BJ (cell line): ENCODE measurements around the gene PRR23E. TPM values are rescaled to one million over a fixed set of nuclear protein-coding genes. Genes with fewer than 3 reads are reported as not detected.

Experiments used
- CTCF ChIA-PET: fragments of 350-600 bp; formaldehyde crosslinking; extraction: SDS; loops from one replicate; lab custom pipeline; 2021; ENCODE audit warnings: antibody characterized with exemption, inconsistent platforms; lab: Yijun Ruan, JAX
- POLR2A ChIA-PET: fragments of 300-600 bp; sonication (Branson Sonifier 250); formaldehyde crosslinking; extraction: SDS; loops from one replicate; lab custom pipeline; 2021; ENCODE audit warnings: antibody characterized with exemption; lab: Charles Lee
- DNase-seq: peaks from one replicate; pipeline ENCODE4 v3.0.0-alpha.2; 2011; ENCODE audit warnings: low read depth
- H3K27me3 ChIP-seq: 2 replicates; pipeline ENCODE4 v1.6.0; 2011; ENCODE audit warnings: low read length; ENCODE audit not compliant: control insufficient read depth, insufficient read depth
- H3K36me3 ChIP-seq: 2 replicates; pipeline ENCODE4 v1.5.1; 2011; ENCODE audit warnings: low read length; ENCODE audit not compliant: control insufficient read depth, insufficient read depth
- H3K4me3 ChIP-seq: 2 replicates; pipeline ENCODE4 v1.5.1; 2011; ENCODE audit warnings: low read depth, mild to moderate bottlenecking, control low read depth, low read length
- CTCF ChIP-seq: IDR thresholded peaks from 2 replicates; pipeline ENCODE4 v1.5.1; 2011; ENCODE audit warnings: low read depth, mild to moderate bottlenecking, control low read depth, inconsistent platforms, low read length, moderate library complexity; ENCODE audit not compliant: insufficient read depth
- polyA plus RNA-seq: library from polyadenylated mRNA; depleted of rRNA; stranded (reverse); fragments of >200 nt; gene quantifications from 2 replicates; pipeline ENCODE4 v1.2.3, GENCODE V29; 2011

PRR23E gene
- polyA plus RNA-seq, 1 experiment: not detected

DNA sequence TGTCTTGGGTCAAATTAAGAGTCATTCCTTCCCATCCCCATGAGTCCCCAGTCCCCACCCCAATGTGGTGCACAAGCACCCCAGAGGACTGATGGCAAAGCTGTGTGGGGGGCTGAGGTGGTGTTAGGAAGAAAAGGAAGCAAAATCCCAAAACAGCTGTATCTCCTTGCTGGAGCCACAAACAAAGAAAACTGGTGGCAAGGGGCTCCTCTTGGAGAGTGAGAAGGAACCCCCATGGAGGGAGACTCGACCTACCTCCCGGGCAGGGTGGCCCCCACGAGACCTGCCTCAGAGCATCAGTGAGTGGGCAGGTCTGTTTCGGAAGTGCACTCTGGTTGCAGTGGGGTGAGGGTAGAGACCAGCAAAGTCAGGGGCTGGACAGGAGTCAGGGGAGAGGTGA, 29.2 kb downstream of the PRR23E start:
- Histone ChIP-seq H3K36me3 (no peaks in the 10 kb centered on the region), H3K27me3 (peaks cover 2% of the 10 kb centered on the region), H3K4me3 (no peak overlapping the region)
- ChIA-PET CTCF (no interaction called here), POLR2A (no interaction called here)
- TF ChIP-seq CTCF: no peak
- DNase-seq: no peak

- no peak for TF ChIP-seq CTCF
- CTCF ChIA-PET: no interaction called here
- Histone ChIP-seq H3K4me3 (no peak overlapping the region), H3K36me3 (no peaks in the 10 kb centered on the region), H3K27me3 (peaks cover 2% of the 10 kb centered on the region)
- no peak for DNase-seq
- POLR2A ChIA-PET: no interaction called here
Observed at GRCh38 chr3:127222664-127223063, 29.7 kb downstream of the PRR23E start.

- POLR2A ChIA-PET: no interaction called here
- Histone ChIP-seq H3K4me3 (no peak overlapping the region), H3K36me3 (no peaks in the 10 kb centered on the region), H3K27me3 (peaks cover 2% of the 10 kb centered on the region)
- no peak for DNase-seq
- CTCF ChIA-PET: interaction anchor here (1.3 kb wide), 1 partner anchor 15 kb away, joined by 3 read pairs; no protein-coding TSS in a partner anchor
- TF ChIP-seq CTCF: no peak
Observed at GRCh38 chr3:127224118-127224517, 31.2 kb downstream of the PRR23E start.

DNA sequence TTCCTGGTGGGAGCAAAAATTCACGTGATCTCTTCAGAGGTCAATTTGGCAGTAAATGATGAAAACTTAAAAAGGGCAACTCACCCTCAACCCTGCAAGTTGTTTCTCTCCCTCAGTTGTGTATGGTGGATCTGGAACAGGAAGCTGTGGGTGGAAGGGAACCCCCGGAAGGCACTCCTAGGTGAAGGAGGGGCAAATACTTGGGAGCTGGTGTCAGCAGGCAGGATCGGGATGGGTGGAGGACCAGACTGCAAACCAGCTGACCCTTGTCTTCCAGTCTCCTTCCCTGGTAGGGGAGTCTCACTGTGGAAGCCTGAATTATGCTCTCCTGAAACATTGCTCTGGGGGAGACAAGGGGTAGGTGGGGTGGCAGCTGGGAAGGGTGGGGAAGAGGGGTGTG, 33.5 kb downstream of the PRR23E start:
- ChIA-PET POLR2A (no interaction called here), CTCF (no interaction called here)
- no peak for TF ChIP-seq CTCF
- Histone ChIP-seq H3K36me3 (no peaks in the 10 kb centered on the region), H3K27me3 (peaks cover 3% of the 10 kb centered on the region), H3K4me3 (no peak overlapping the region)
- no peak for DNase-seq

GRCh38 chr3:127226946-127227842, 34.3 kb downstream of the PRR23E start:
- POLR2A ChIA-PET: no interaction called here
- Histone ChIP-seq H3K36me3 (no peaks in the 10 kb centered on the region), H3K27me3 (peaks cover 3% of the 10 kb centered on the region; the same call in 1 of the 2 replicates), H3K4me3 (no peak overlapping the region)
- TF ChIP-seq CTCF: no peak
- CTCF ChIA-PET: no interaction called here
- DNase-seq: no peak
